Heart left ventricle (tissue), 16 donors: ENCODE results near the gene ATCAY. TPM values are rescaled to one million over a fixed set of nuclear protein-coding genes. Genes with fewer than 3 reads are reported as not detected.
A peak's percentile ranks its signal among the peaks of the same experiment; 100 is the strongest.
"Not testable (repeated sequence)": the region's sequence is repeated elsewhere in the genome, so short reads cannot be mapped to it uniquely, and the experiment has no call there.

Experiments
- ATAC-seq, 4 donors: fragments of 200-7000 bp; cut with Tn5 transposase; one replicate each; pipeline ENCODE4 v1.9.1; 2020 to 2022; ENCODE audit warnings: moderate library complexity in 4 of 4, mild to moderate bottlenecking in 3 of 4, moderate number of reproducible peaks in 1 of 4
- DNase-seq, 5 donors: peaks; one replicate each; pipeline ENCODE4 v3.0.0-alpha.2; 2020
- H3K27ac ChIP-seq, 12 donors: fragments of 200-600 bp; sonication (generic) in 4 of 12; one replicate each; pipeline versions ENCODE4 v1.5.0 to v1.8.0; 2016 to 2022; ENCODE audit warnings: mild to moderate bottlenecking in 2 of 12
- H3K27me3 ChIP-seq, 9 donors: fragments of 200-600 bp; sonication (generic) in 2 of 9; one replicate each; pipeline versions ENCODE4 v1.5.1 to v1.8.0; 2016 to 2022; ENCODE audit warnings: mild to moderate bottlenecking in 3 of 9
- H3K36me3 ChIP-seq, 9 donors: fragments of 200-600 bp; sonication (generic) in 2 of 9; one replicate each; pipeline versions ENCODE4 v1.5.0 to v1.8.0; 2018 to 2022; ENCODE audit warnings: mild to moderate bottlenecking in 2 of 9
- H3K4me1 ChIP-seq, 12 donors: fragments of 200-600 bp; sonication (generic) in 4 of 12; one replicate each; pipeline versions ENCODE4 v1.5.0 to v1.8.0; 2016 to 2022; ENCODE audit warnings: mild to moderate bottlenecking in 3 of 12
- H3K4me3 ChIP-seq, 12 donors: fragments of 200-600 bp; sonication (generic) in 4 of 12; one replicate each; pipeline versions ENCODE4 v1.5.0 to v1.8.0; 2017 to 2022; ENCODE audit warnings: mild to moderate bottlenecking in 9 of 12, moderate library complexity in 4 of 12
- H3K9me3 ChIP-seq, 12 donors: fragments of 200-600 bp; sonication (generic) in 4 of 12; one replicate each; pipeline versions ENCODE4 v1.5.0 to v1.8.0; 2016 to 2022; ENCODE audit warnings: mild to moderate bottlenecking in 1 of 12
- CTCF ChIP-seq, 12 donors: fragments of 200-600 bp; sonication (generic) in 4 of 12; IDR thresholded peaks; one replicate each; pipeline versions ENCODE4 v1.5.0 to v1.8.0; 2018 to 2022; ENCODE audit warnings: antibody characterized with exemption in 12 of 12, mild to moderate bottlenecking in 5 of 12
- POLR2A ChIP-seq, 2 donors: fragments of 450-650 bp; IDR thresholded peaks; one replicate each; pipeline ENCODE4 v1.6.1; 2017; ENCODE audit warnings: antibody characterized with exemption in 2 of 2, mild to moderate bottlenecking in 2 of 2, moderate library complexity in 2 of 2
- WGBS, 4 donors: extraction: QIAGEN DNeasy Blood & Tissue Kit in 2 of 4; methylation state at CpG; one replicate each; pipeline versions ENCODE4 v1.1.5 to v1.1.7; 2013 to 2018; 5-methylcytosine and 5-hydroxymethylcytosine counted together
- intact Hi-C, 10 donors: fragments of 100-400 bp; cut with DNase I; formaldehyde crosslinking; loops; one replicate each; pipeline versions ENCODE4 v1.11.1 to v1.14.2; 2022
- polyA plus RNA-seq, 2 donors: library from polyadenylated mRNA; stranded (reverse); fragments of 200-250 nt; gene quantifications; one replicate each; pipeline ENCODE4 v1.2.3, GENCODE V29; 2013
- total RNA-seq, 9 donors: library from RNA; depleted of rRNA in 2 of 9; stranded (reverse); fragments of >200 nt in 2 of 9; fragmentation: NEBNext Ultra II Directional in 3 of 9; extraction: Animal tissue kit (Norgen Biotek cat#: 25700) in 3 of 9; gene quantifications; one replicate each; pipeline versions ENCODE4 v1.1.0 to v1.2.4, GENCODE V29; 2016 to 2023
- donor health status: ischemic (EF 13 %, LVEDD 7.1; RV severe dilation, severe dysfunction).
- donor health status: healthy with polysubstance abuse.
- donor health status: DM: no; HTN: yes; CAD: no.
- donor health status: DM: no; HTN: no; CAD: no.
- donor health status: ischemic (EF 25% LVEDD 6.9; RV normal size, moderate dysfunction).
- donor health status: ischemic (EF 25% LVEDD 5.7; RV mildly dilated, moderate dysfunction).
- donor health status: healthy.
- donor health status: DM: yes; HTN: yes; CAD: no.
- donor health status: ischemic (EF 35%, LVEDD 5.7; RV mildly dilated, moderate dysfunction).
- donor health status: nonischemic (EF 11% LVEDD 7.7; RV severe dilation, severe dysfunction).
- donor health status: DM: yes; HTN: yes; CAD: no.
- donor health status: PGD.
- donor health status: ischemic (EF 29% LVEDD 5.4; RV normal size, mild dysfunction).
- donor health status: nonischemic (EF 23%, LVEDD 6.1; RV moderate dilation, normal function).

ATCAY gene
- total and polyA plus RNA-seq, 11 donors = not detected

GRCh38 chr19:3945838-3946237 lies 65.4 kb downstream of the ATCAY start:
- Histone ChIP-seq H3K4me1 (peaks cover 0 to 36% (median 6%) of the 10 kb centered on the region in 12 donors), H3K36me3 (peaks cover 0 to 35% (median 2%) of the 10 kb centered on the region in 9 donors), H3K27ac (peak overlapping the region in 10 of 12 donors; percentile 3 to 97 (median 38)), H3K9me3 (peaks cover 0 to 5% (median 0%) of the 10 kb centered on the region in 12 donors), H3K4me3 (no peak overlapping the region), H3K27me3 (no peaks in the 10 kb centered on the region)
- no peak for DNase-seq
- TF ChIP-seq POLR2A (IDR thresholded peaks at IDR 0.05) = no peak
- TF ChIP-seq CTCF (IDR thresholded peaks at IDR 0.05) = no peak
- ATAC-seq = no peak
- intact Hi-C loops = no loop called here
- WGBS, 4 donors = 44 to 53% (median 48%) methylated on average over 2 of the region's 2 CpGs

- DNase-seq, ATAC-seq, intact Hi-C loops, H3K4me3 ChIP-seq, H3K9me3 ChIP-seq, H3K27me3 ChIP-seq: not testable (repeated sequence)
- Histone ChIP-seq H3K27ac (peak overlapping the region in 1 of 12 donors; percentile 97), H3K4me1 (peaks cover 0 to 46% (median 17%) of the 10 kb centered on the region in 12 donors), H3K36me3 (peaks cover 0 to 21% (median 0%) of the 10 kb centered on the region in 9 donors)
- WGBS, 4 donors = 88 to 94% (median 91%) methylated on average over 15 of the region's 15 CpGs
These were observed 66.9 kb downstream of the ATCAY start for GRCh38 chr19:3947316-3947933.

GRCh38 chr19:3949294-3949693 lies 68.8 kb downstream of the ATCAY start:
- intact Hi-C loops = no loop called here
- 59 to 67% (median 63%) methylated on average over 5 to 11 of the region's 11 CpGs for WGBS, 4 donors
- H3K4me1 ChIP-seq = peaks cover 0 to 49% (median 20%) of the 10 kb centered on the region in 12 donors
- no peaks in the 10 kb centered on the region for H3K9me3 ChIP-seq
- peak overlapping the region in 11 of 12 donors; percentile 16 to 100 (median 94) for H3K27ac ChIP-seq
- peaks cover 0 to 10% (median 0%) of the 10 kb centered on the region in 9 donors for H3K36me3 ChIP-seq
- peak overlapping the region in 2 of 12 donors; percentile 63 to 68 for H3K4me3 ChIP-seq
- DNase-seq (no peak), ATAC-seq (peak in 1 of 4 donors; percentile 2)
- no peak for TF ChIP-seq POLR2A (IDR thresholded peaks at IDR 0.05)
- TF ChIP-seq CTCF (IDR thresholded peaks at IDR 0.05) = no peak
- no peaks in the 10 kb centered on the region for H3K27me3 ChIP-seq

GRCh38 chr19:3949997-3950859 lies 69.7 kb downstream of the ATCAY start:
- ATAC-seq (peak; percentile 6 to 45 (median 18)), DNase-seq (peak in 1 of 5 donors; percentile 71)
- Histone ChIP-seq H3K36me3 (peaks cover 0 to 4% (median 0%) of the 10 kb centered on the region in 9 donors), H3K27me3 (no peaks in the 10 kb centered on the region), H3K4me1 (peaks cover 0 to 53% (median 19%) of the 10 kb centered on the region in 12 donors), H3K4me3 (peak overlapping the region; percentile 1 to 68 (median 58)), H3K9me3 (no peaks in the 10 kb centered on the region), H3K27ac (peak overlapping the region; percentile 84 to 100 (median 94))
- TF ChIP-seq CTCF (IDR thresholded peaks at IDR 0.05) (no peak), POLR2A (IDR thresholded peaks at IDR 0.05) (peak in 1 of 2 donors; percentile 19)
- intact Hi-C loops = no loop called here
- WGBS, 4 donors = 21 to 42% (median 28%) methylated on average over 10 to 20 of the region's 20 CpGs
